HG02642 (cell line): ENCODE measurements around the gene FITM1.

ENCODE experiments used
- ATAC-seq: cut with Tn5 transposase; IDR thresholded peaks from one replicate; pipeline ENCODE4 v1.9.1; 2021; ENCODE audit warnings: mild to moderate bottlenecking; ENCODE audit not compliant: unreplicated experiment, poor library complexity

Gene FITM1

GRCh38 chr14:24179294-24179960 is 49.0 kb downstream of the FITM1 start:
- no peak for ATAC-seq

GRCh38 chr14:24179961-24180796 is 49.7 kb downstream of the FITM1 start:
- ATAC-seq: no peak

- ATAC-seq: no peak
Measured at GRCh38 chr14:24181371-24182077, 51.1 kb downstream of the FITM1 start.
